ENCODE results near the gene BLMH.

Gene BLMH

DNA sequence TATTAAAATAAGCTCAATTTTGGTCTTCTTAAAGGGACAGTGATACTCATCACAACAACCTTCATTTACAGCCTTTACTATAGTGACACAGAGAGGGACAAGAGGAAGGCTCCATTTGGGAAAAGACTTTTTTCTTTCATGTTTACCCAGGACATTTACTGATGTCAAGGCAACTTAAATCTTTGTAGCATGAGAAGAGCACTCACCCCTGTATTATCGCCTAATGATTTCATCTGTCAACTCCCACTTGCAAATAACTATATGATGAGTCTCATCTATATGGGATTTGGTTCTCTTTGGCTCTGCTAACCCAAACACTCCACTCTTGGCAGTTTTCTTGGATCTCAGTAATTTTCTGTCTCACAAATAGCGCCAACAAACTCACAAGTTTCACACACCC is 24.1 kb downstream of the BLMH start:
- H3K4me1 ChIP-seq (ENCODE audit: control insufficient read depth in 2 of 2, insufficient read depth in 1 of 2, low read depth in 1 of 2, low read length in 2 of 2): peaks cover 0 to 8% of the 10 kb centered on the region in 2 donors
- no peak overlapping the region for H2AK5ac ChIP-seq (ENCODE audit: low read depth, low read length)
- no peak overlapping the region for H3K4me3 ChIP-seq (ENCODE audit: low read length in 2 of 2)
- H3K14ac ChIP-seq (ENCODE audit: low read length): no peak overlapping the region
- peaks cover 7 to 91% of the 10 kb centered on the region in 2 donors for H3K36me3 ChIP-seq (replicated peaks in 1 of 2; ENCODE audit: control insufficient read depth in 2 of 2, insufficient read depth in 2 of 2, low read length in 2 of 2)
- WGBS, 2 donors (ENCODE audit: extremely low coverage in 2 of 2, insufficient read length in 2 of 2, insufficient replicate concordance in 1 of 2): no CpG with 5 or more reads among the region's 2 CpGs
- H3K9me3 ChIP-seq (replicated peaks in 1 of 2; ENCODE audit: control insufficient read depth in 2 of 2, insufficient read depth in 1 of 2, low read depth in 1 of 2, low read length in 2 of 2): no peaks in the 10 kb centered on the region
- no peak overlapping the region for H2BK15ac ChIP-seq (ENCODE audit: low read length)
- no peak overlapping the region for H2BK120ac ChIP-seq (ENCODE audit: low read depth, low read length)
- H3K79me1 ChIP-seq (ENCODE audit: low read depth, low read length): no peaks in the 10 kb centered on the region
- no peak overlapping the region for H3K9ac ChIP-seq (ENCODE audit: low read depth, low read length, poor library complexity)
- no peak overlapping the region for H2AFZ ChIP-seq (ENCODE audit: low read length)
- no peak overlapping the region for H4K8ac ChIP-seq (ENCODE audit: low read depth, low read length)
- no peak overlapping the region for H3K18ac ChIP-seq (ENCODE audit: low read length)
- H3K27ac ChIP-seq (replicated peaks; ENCODE audit: low read length): no peak overlapping the region
- no peak overlapping the region for H4K91ac ChIP-seq (ENCODE audit: low read depth, low read length, poor library complexity)
- H3K4ac ChIP-seq (ENCODE audit: low read length): no peak overlapping the region
- H2BK12ac ChIP-seq (ENCODE audit: low read length): no peak overlapping the region
- DNase-seq (ENCODE audit: low spot score): no peak
- H3K23ac ChIP-seq (ENCODE audit: low read depth, low read length, poor library complexity): no peak overlapping the region
- H3K27me3 ChIP-seq (ENCODE audit: control insufficient read depth in 3 of 3, insufficient read depth in 3 of 3, low read depth in 1 of 3, low read length in 3 of 3): no peaks in the 10 kb centered on the region
- no peak overlapping the region for H2BK5ac ChIP-seq (ENCODE audit: low read length)
- no peak overlapping the region for H3K4me2 ChIP-seq (ENCODE audit: insufficient read depth, low read length, poor library complexity, severe bottlenecking)

DNA sequence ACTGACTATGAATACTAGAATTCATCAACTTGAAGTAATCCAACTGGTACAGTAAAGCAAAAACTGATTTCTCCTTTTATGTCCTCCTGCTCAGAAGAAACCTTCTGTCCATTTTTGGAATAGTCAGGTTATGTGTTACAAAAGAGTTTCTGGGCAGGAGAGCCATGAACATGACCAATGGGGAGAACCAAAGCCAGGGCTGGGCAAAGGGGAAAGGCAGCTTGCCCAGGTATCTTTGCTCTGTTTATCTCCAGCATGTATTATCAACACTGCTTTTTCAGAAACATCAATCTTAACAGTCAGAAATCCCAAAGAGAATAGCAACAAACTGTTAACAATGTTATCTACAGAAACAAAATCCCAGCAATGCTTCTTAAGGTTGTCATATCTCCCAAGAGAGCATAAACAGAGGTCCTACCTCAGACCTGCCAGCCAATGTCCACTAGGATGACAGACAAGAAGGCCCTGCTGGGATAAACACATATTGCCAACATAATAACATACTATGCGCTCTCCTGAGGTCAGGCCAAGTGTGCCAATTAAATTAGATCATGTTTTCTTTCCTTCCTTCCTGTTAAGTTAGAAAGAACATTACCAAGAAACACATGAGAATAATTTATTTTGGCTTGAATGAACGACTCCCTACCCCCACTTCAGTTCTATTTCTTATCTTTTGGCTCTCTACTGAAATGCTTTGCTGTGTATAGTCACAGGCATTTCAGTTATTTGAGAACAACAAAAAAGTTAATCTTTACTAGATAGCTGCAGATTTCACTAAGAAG is 28.0 kb downstream of the BLMH start:
- H3K18ac ChIP-seq (ENCODE audit: low read length): no peak overlapping the region
- no peak overlapping the region for H2BK12ac ChIP-seq (ENCODE audit: low read length)
- H3K4me2 ChIP-seq (ENCODE audit: insufficient read depth, low read length, poor library complexity, severe bottlenecking): no peak overlapping the region
- no peaks in the 10 kb centered on the region for H3K27me3 ChIP-seq (ENCODE audit: control insufficient read depth in 3 of 3, insufficient read depth in 3 of 3, low read depth in 1 of 3, low read length in 3 of 3)
- H2AK5ac ChIP-seq (ENCODE audit: low read depth, low read length): no peak overlapping the region
- no peak overlapping the region for H3K27ac ChIP-seq (replicated peaks; ENCODE audit: low read length)
- H3K14ac ChIP-seq (ENCODE audit: low read length): no peak overlapping the region
- no peak overlapping the region for H2BK5ac ChIP-seq (ENCODE audit: low read length)
- peaks cover 0 to 2% of the 10 kb centered on the region in 2 donors for H3K4me1 ChIP-seq (ENCODE audit: control insufficient read depth in 2 of 2, insufficient read depth in 1 of 2, low read depth in 1 of 2, low read length in 2 of 2)
- DNase-seq (ENCODE audit: low spot score): no peak
- no peak overlapping the region for H2BK120ac ChIP-seq (ENCODE audit: low read depth, low read length)
- no peak overlapping the region for H2AFZ ChIP-seq (ENCODE audit: low read length)
- no peak overlapping the region for H3K9ac ChIP-seq (ENCODE audit: low read depth, low read length, poor library complexity)
- H3K36me3 ChIP-seq (replicated peaks in 1 of 2; ENCODE audit: control insufficient read depth in 2 of 2, insufficient read depth in 2 of 2, low read length in 2 of 2): peaks cover 5 to 81% of the 10 kb centered on the region in 2 donors
- no peak overlapping the region for H4K91ac ChIP-seq (ENCODE audit: low read depth, low read length, poor library complexity)
- no peak overlapping the region for H2BK15ac ChIP-seq (ENCODE audit: low read length)
- H3K23ac ChIP-seq (ENCODE audit: low read depth, low read length, poor library complexity): no peak overlapping the region
- H3K79me1 ChIP-seq (ENCODE audit: low read depth, low read length): no peaks in the 10 kb centered on the region
- H3K9me3 ChIP-seq (replicated peaks in 1 of 2; ENCODE audit: control insufficient read depth in 2 of 2, insufficient read depth in 1 of 2, low read depth in 1 of 2, low read length in 2 of 2): no peaks in the 10 kb centered on the region
- no CpG with 5 or more reads among the region's 2 CpGs for WGBS, 2 donors (ENCODE audit: extremely low coverage in 2 of 2, insufficient read length in 2 of 2, insufficient replicate concordance in 1 of 2)
- H3K4me3 ChIP-seq (ENCODE audit: low read length in 2 of 2): no peak overlapping the region
- H3K4ac ChIP-seq (ENCODE audit: low read length): no peak overlapping the region
- no peak overlapping the region for H4K8ac ChIP-seq (ENCODE audit: low read depth, low read length)

DNA sequence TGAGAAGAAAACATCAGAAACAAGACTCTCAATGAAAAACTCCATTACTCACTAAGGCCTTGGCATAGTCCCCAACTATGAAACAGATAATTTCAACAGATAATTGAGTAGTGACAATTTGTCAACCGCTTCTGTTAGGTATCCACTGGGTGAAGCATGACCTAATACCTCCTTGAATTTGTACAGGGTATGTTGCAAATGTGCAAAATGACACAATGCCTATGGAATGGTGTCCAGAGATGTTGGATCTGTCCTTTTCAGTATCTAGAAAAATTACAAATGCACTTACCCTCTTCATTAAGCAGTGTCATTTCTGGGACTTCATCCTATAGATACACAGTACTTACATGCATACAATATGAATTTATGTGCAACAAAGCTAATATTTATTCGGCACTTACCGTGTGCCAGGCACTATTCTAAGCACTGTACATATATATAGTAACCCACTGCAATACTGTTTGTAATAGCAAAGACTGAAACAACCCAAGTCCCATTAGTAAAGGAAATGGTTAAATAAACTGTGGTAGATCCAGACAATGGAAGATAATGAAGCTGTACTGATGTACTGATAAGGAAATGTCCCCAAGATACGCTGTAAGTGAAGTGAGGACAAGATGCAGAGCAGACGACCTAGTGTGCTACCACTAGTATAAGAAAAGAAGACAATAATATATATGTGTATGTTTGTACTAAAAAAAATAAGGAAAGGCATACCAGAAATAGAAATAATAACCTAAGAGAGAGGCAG is 34.8 kb downstream of the BLMH start:
- Histone ChIP-seq H3K9ac (ENCODE audit: low read depth, low read length, poor library complexity) (no peak overlapping the region), H2BK15ac (ENCODE audit: low read length) (no peak overlapping the region), H3K27ac (replicated peaks; ENCODE audit: low read length) (no peak overlapping the region), H2BK5ac (ENCODE audit: low read length) (no peak overlapping the region), H3K18ac (ENCODE audit: low read length) (no peak overlapping the region), H3K4me3 (ENCODE audit: low read length in 2 of 2) (no peak overlapping the region), H2BK120ac (ENCODE audit: low read depth, low read length) (no peak overlapping the region), H3K14ac (ENCODE audit: low read length) (no peak overlapping the region), H3K27me3 (ENCODE audit: control insufficient read depth in 3 of 3, insufficient read depth in 3 of 3, low read depth in 1 of 3, low read length in 3 of 3) (no peaks in the 10 kb centered on the region), H4K8ac (ENCODE audit: low read depth, low read length) (no peak overlapping the region), H3K9me3 (replicated peaks in 1 of 2; ENCODE audit: control insufficient read depth in 2 of 2, insufficient read depth in 1 of 2, low read depth in 1 of 2, low read length in 2 of 2) (no peaks in the 10 kb centered on the region), H2AK5ac (ENCODE audit: low read depth, low read length) (no peak overlapping the region), H2AFZ (ENCODE audit: low read length) (no peak overlapping the region), H3K79me1 (ENCODE audit: low read depth, low read length) (no peaks in the 10 kb centered on the region), H4K91ac (ENCODE audit: low read depth, low read length, poor library complexity) (no peak overlapping the region), H3K4me2 (ENCODE audit: insufficient read depth, low read length, poor library complexity, severe bottlenecking) (no peak overlapping the region), H3K23ac (ENCODE audit: low read depth, low read length, poor library complexity) (no peak overlapping the region), H3K4ac (ENCODE audit: low read length) (no peak overlapping the region), H3K4me1 (ENCODE audit: control insufficient read depth in 2 of 2, insufficient read depth in 1 of 2, low read depth in 1 of 2, low read length in 2 of 2) (peaks cover 0 to 2% of the 10 kb centered on the region in 2 donors), H2BK12ac (ENCODE audit: low read length) (no peak overlapping the region), H3K36me3 (replicated peaks in 1 of 2; ENCODE audit: control insufficient read depth in 2 of 2, insufficient read depth in 2 of 2, low read length in 2 of 2) (peaks cover 3 to 49% of the 10 kb centered on the region in 2 donors)
- DNase-seq (ENCODE audit: low spot score): no peak
- no CpG with 5 or more reads among the region's 5 CpGs for WGBS, 2 donors (ENCODE audit: extremely low coverage in 2 of 2, insufficient read length in 2 of 2, insufficient replicate concordance in 1 of 2)

DNA sequence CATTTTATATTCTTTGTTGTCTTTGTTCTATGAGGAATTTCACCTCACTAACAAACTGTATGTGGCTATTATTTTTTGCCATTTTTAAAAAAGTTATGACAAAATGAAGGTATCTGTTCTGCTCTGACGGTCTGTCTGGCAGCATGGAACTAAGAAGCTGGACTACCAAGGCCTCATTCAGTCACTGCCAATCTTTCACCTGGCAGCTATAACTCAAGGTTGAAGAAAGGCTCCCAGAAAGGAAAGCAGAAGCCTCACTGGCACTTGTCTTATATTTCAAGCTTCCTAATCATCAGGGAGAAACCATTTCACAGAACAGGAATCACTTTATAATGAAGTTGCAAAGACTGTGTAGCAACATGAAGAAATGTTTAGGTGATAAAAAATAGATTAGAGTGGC is 37.6 kb downstream of the BLMH start:
- H3K27ac ChIP-seq (replicated peaks; ENCODE audit: low read length): no peak overlapping the region
- H2BK15ac ChIP-seq (ENCODE audit: low read length): no peak overlapping the region
- no peaks in the 10 kb centered on the region for H3K4me1 ChIP-seq (ENCODE audit: control insufficient read depth in 2 of 2, insufficient read depth in 1 of 2, low read depth in 1 of 2, low read length in 2 of 2)
- peaks cover 0 to 39% of the 10 kb centered on the region in 2 donors for H3K36me3 ChIP-seq (replicated peaks in 1 of 2; ENCODE audit: control insufficient read depth in 2 of 2, insufficient read depth in 2 of 2, low read length in 2 of 2)
- H3K14ac ChIP-seq (ENCODE audit: low read length): no peak overlapping the region
- H2AFZ ChIP-seq (ENCODE audit: low read length): no peak overlapping the region
- H3K4ac ChIP-seq (ENCODE audit: low read length): no peak overlapping the region
- no peak overlapping the region for H4K91ac ChIP-seq (ENCODE audit: low read depth, low read length, poor library complexity)
- no peak overlapping the region for H3K9ac ChIP-seq (ENCODE audit: low read depth, low read length, poor library complexity)
- H2BK120ac ChIP-seq (ENCODE audit: low read depth, low read length): no peak overlapping the region
- H3K79me1 ChIP-seq (ENCODE audit: low read depth, low read length): no peaks in the 10 kb centered on the region
- no CpG with 5 or more reads among the region's 1 CpG for WGBS, 2 donors (ENCODE audit: extremely low coverage in 2 of 2, insufficient read length in 2 of 2, insufficient replicate concordance in 1 of 2)
- H2BK12ac ChIP-seq (ENCODE audit: low read length): no peak overlapping the region
- no peak overlapping the region for H3K23ac ChIP-seq (ENCODE audit: low read depth, low read length, poor library complexity)
- H2AK5ac ChIP-seq (ENCODE audit: low read depth, low read length): no peak overlapping the region
- H2BK5ac ChIP-seq (ENCODE audit: low read length): no peak overlapping the region
- DNase-seq (ENCODE audit: low spot score): no peak
- no peak overlapping the region for H4K8ac ChIP-seq (ENCODE audit: low read depth, low read length)
- H3K4me2 ChIP-seq (ENCODE audit: insufficient read depth, low read length, poor library complexity, severe bottlenecking): no peak overlapping the region
- no peaks in the 10 kb centered on the region for H3K9me3 ChIP-seq (replicated peaks in 1 of 2; ENCODE audit: control insufficient read depth in 2 of 2, insufficient read depth in 1 of 2, low read depth in 1 of 2, low read length in 2 of 2)
- no peaks in the 10 kb centered on the region for H3K27me3 ChIP-seq (ENCODE audit: control insufficient read depth in 3 of 3, insufficient read depth in 3 of 3, low read depth in 1 of 3, low read length in 3 of 3)
- no peak overlapping the region for H3K4me3 ChIP-seq (ENCODE audit: low read length in 2 of 2)
- H3K18ac ChIP-seq (ENCODE audit: low read length): no peak overlapping the region
